GM18526 (cell line): Measurements from ENCODE around the gene GMEB2.
A peak's percentile ranks its signal among the peaks of the same experiment; 100 is the strongest.

ENCODE experiments used
- POLR2A ChIP-seq: IDR thresholded peaks from 3 replicates; pipeline ENCODE4 v1.6.1; 2011; ENCODE audit not compliant: insufficient read length; ENCODE audit errors: extremely low read depth

Gene GMEB2

GRCh38 chr20:63626424-63627128 lies at the start of gene GMEB2:
Gene GMEB2 (minus strand): TSS chr20:63627101. CDS start chr20:63619397, 7,704 bp downstream.
- peak; percentile 57 for TF ChIP-seq POLR2A

GRCh38 chr20:63675681-63676368 lies 48.9 kb upstream of the GMEB2 start:
- no peak for TF ChIP-seq POLR2A

GRCh38 chr20:63673951-63674350 lies 47.0 kb upstream of the GMEB2 start:
- TF ChIP-seq POLR2A: no peak

GRCh38 chr20:63672666-63673065 lies 45.8 kb upstream of the GMEB2 start:
- no peak for TF ChIP-seq POLR2A

- no peak for TF ChIP-seq POLR2A
Measured at GRCh38 chr20:63668351-63668750, 41.5 kb upstream of the GMEB2 start.

- TF ChIP-seq POLR2A: no peak
Measured at GRCh38 chr20:63667858-63668257, 41.0 kb upstream of the GMEB2 start.

GRCh38 chr20:63665708-63666107 lies 38.8 kb upstream of the GMEB2 start:
- no peak for TF ChIP-seq POLR2A

- no peak for TF ChIP-seq POLR2A
Measured at GRCh38 chr20:63664861-63665594, 38.1 kb upstream of the GMEB2 start.

- TF ChIP-seq POLR2A: no peak
Measured at GRCh38 chr20:63664143-63664851, 37.4 kb upstream of the GMEB2 start.

GRCh38 chr20:63663332-63664066 lies 36.6 kb upstream of the GMEB2 start:
- TF ChIP-seq POLR2A: no peak

- TF ChIP-seq POLR2A: no peak
Measured at GRCh38 chr20:63662813-63663189, 35.9 kb upstream of the GMEB2 start.

GRCh38 chr20:63661959-63662812 lies 35.3 kb upstream of the GMEB2 start:
- TF ChIP-seq POLR2A: no peak

GRCh38 chr20:63661108-63661507 lies 34.2 kb upstream of the GMEB2 start:
- TF ChIP-seq POLR2A: no peak

GRCh38 chr20:63660622-63661021 lies 33.7 kb upstream of the GMEB2 start:
- no peak for TF ChIP-seq POLR2A
